BE2C (cell line): ENCODE measurements around the gene FGB.

Source experiments
- DNase-seq: peaks from one replicate; pipeline ENCODE4 v3.0.0-alpha.2; 2020
- H3K27me3 ChIP-seq: fragments of 250-450 bp; sonication (Bioruptor Pico); 2 replicates; pipeline ENCODE4 v1.5.1; 2020; ENCODE audit warnings: mild to moderate bottlenecking
- H3K36me3 ChIP-seq: fragments of 250-450 bp; sonication (Bioruptor Pico); 2 replicates; pipeline ENCODE4 v1.5.1; 2020; ENCODE audit warnings: mild to moderate bottlenecking
- H3K4me1 ChIP-seq: fragments of 250-450 bp; sonication (Bioruptor Pico); 2 replicates; pipeline ENCODE4 v1.5.1; 2020
- H3K4me3 ChIP-seq: 2 replicates; pipeline ENCODE4 v1.5.1; 2011; ENCODE audit warnings: low read depth, low read length
- H3K9me3 ChIP-seq: fragments of 250-450 bp; sonication (Bioruptor Pico); 2 replicates; pipeline ENCODE4 v1.5.1; 2020
- TF ChIP-seq, protein P1 (sequence below): IDR thresholded peaks from 2 replicates; pipeline ENCODE4 v1.5.1; 2012; ENCODE audit warnings: mild to moderate bottlenecking, low read depth, low read length

The FGB gene

GRCh38 chr4:154573190-154573870 is 10.5 kb downstream of the FGB start:
- H3K36me3 ChIP-seq, result no peaks in the 10 kb centered on the region
- no peak overlapping the region for H3K4me3 ChIP-seq
- DNase-seq, result no peak
- peaks cover 27% of the 10 kb centered on the region for H3K27me3 ChIP-seq
- TF ChIP-seq, protein P1, sequence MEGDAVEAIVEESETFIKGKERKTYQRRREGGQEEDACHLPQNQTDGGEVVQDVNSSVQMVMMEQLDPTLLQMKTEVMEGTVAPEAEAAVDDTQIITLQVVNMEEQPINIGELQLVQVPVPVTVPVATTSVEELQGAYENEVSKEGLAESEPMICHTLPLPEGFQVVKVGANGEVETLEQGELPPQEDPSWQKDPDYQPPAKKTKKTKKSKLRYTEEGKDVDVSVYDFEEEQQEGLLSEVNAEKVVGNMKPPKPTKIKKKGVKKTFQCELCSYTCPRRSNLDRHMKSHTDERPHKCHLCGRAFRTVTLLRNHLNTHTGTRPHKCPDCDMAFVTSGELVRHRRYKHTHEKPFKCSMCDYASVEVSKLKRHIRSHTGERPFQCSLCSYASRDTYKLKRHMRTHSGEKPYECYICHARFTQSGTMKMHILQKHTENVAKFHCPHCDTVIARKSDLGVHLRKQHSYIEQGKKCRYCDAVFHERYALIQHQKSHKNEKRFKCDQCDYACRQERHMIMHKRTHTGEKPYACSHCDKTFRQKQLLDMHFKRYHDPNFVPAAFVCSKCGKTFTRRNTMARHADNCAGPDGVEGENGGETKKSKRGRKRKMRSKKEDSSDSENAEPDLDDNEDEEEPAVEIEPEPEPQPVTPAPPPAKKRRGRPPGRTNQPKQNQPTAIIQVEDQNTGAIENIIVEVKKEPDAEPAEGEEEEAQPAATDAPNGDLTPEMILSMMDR, result no peak
- H3K9me3 ChIP-seq, result no peaks in the 10 kb centered on the region
- no peaks in the 10 kb centered on the region for H3K4me1 ChIP-seq

DNA sequence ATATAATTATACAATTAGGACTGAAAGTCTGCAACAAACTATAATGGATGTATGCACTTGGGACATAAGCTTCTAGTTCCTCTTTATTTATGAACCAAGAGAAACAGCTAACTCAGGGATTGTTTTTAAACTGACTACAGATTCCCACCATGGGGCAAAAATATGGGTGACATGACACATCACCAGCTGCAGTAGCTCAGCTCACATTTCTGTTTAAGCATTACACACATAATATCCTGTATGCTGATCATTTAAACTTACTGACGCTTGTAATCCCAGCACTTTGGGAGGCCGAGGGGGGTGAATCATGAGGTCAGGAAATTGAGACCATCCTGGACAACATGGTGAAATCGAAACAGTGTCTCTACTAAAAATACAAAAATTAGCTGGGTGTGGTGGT is 11.5 kb downstream of the FGB start:
- H3K36me3 ChIP-seq, result no peaks in the 10 kb centered on the region
- H3K9me3 ChIP-seq, result no peaks in the 10 kb centered on the region
- DNase-seq, result no peak
- TF ChIP-seq, protein P1, result no peak
- no peaks in the 10 kb centered on the region for H3K4me1 ChIP-seq
- H3K4me3 ChIP-seq, result no peak overlapping the region
- peaks cover 26% of the 10 kb centered on the region for H3K27me3 ChIP-seq

DNA sequence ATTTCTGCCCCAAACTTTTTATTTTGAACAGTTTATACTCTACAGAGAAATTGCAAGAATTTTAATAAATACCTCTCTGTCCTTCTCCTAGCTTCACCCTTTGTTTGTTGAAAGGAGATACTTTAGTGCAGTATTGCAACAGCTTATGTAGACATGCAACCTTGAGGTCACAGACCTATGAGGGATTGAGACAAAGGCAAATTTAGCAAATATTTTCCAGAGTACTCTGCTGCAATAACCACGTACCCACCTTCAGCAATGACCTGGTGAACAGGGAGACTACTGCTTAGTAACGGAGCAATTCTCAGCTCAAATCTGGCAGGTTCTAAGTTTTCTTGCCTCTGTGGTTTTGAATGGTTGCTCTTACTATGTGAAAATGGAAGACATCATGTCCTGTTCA is 14.5 kb downstream of the FGB start:
- H3K27me3 ChIP-seq, result peaks cover 18% of the 10 kb centered on the region
- H3K9me3 ChIP-seq, result no peaks in the 10 kb centered on the region
- no peak for DNase-seq
- no peak overlapping the region for H3K4me3 ChIP-seq
- no peaks in the 10 kb centered on the region for H3K4me1 ChIP-seq
- TF ChIP-seq, protein P1, result no peak
- H3K36me3 ChIP-seq, result no peaks in the 10 kb centered on the region

DNA sequence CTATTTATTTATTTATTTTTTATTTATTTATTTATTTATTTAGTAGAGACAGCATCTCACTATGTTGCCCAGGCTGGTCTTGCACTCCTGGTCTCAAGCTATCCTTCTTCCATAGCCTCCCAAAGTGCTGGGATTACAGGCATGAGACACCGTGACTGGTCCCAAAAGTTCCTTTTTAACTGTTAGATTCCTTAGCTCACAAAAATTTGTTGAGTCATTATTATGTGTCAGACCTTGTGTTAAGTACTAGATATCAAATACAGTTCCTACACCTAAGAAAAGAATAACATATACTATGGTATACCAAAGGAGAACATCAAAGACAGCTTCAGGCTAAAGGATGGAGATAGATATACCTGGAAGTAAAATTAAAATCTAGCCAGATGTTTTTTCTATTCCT is 16.1 kb downstream of the FGB start:
- TF ChIP-seq, protein P1, result no peak
- Histone ChIP-seq H3K4me1 (no peaks in the 10 kb centered on the region), H3K9me3 (no peaks in the 10 kb centered on the region), H3K36me3 (no peaks in the 10 kb centered on the region), H3K27me3 (peaks cover 4% of the 10 kb centered on the region), H3K4me3 (no peak overlapping the region)
- no peak for DNase-seq

GRCh38 chr4:154579927-154580326 is 17.1 kb downstream of the FGB start:
- Histone ChIP-seq H3K27me3 (peaks cover 2% of the 10 kb centered on the region), H3K4me1 (no peaks in the 10 kb centered on the region), H3K36me3 (no peaks in the 10 kb centered on the region), H3K4me3 (no peak overlapping the region), H3K9me3 (no peaks in the 10 kb centered on the region)
- TF ChIP-seq, protein P1, result no peak
- no peak for DNase-seq

GRCh38 chr4:154582723-154583122 is 19.9 kb downstream of the FGB start:
- no peaks in the 10 kb centered on the region for H3K9me3 ChIP-seq
- H3K4me3 ChIP-seq, result no peak overlapping the region
- no peak for DNase-seq
- H3K36me3 ChIP-seq, result no peaks in the 10 kb centered on the region
- TF ChIP-seq, protein P1, result no peak
- peaks cover 11% of the 10 kb centered on the region for H3K27me3 ChIP-seq
- H3K4me1 ChIP-seq, result no peaks in the 10 kb centered on the region
